Uterus (tissue), 4 donors: ENCODE measurements around the gene LETMD1. TPM values are rescaled to one million over a fixed set of nuclear protein-coding genes. Genes with fewer than 3 reads are reported as not detected.

Experiments
- DNase-seq, 2 donors: peaks; one replicate each; pipeline ENCODE4 v3.0.0-alpha.2; 2019 to 2020
- H3K27ac ChIP-seq, 2 donors: fragments of 200-600 bp; sonication (generic); 1 replicate in 1 of 2; 2 replicates in 1 of 2; pipeline ENCODE4 v1.5.1; 2016 to 2018
- H3K27me3 ChIP-seq, 2 donors: fragments of 200-600 bp; sonication (generic); one replicate each; pipeline ENCODE4 v1.5.1; 2018 to 2019; ENCODE audit warnings: control low read depth in 1 of 2
- H3K36me3 ChIP-seq, 2 donors: fragments of 200-600 bp; sonication (generic); one replicate each; pipeline ENCODE4 v1.5.1; 2019; ENCODE audit warnings: control low read depth in 1 of 2
- H3K4me1 ChIP-seq, 2 donors: fragments of 200-600 bp; sonication (generic); one replicate each; pipeline ENCODE4 v1.5.1; 2018 to 2019; ENCODE audit warnings: control low read depth in 1 of 2
- H3K4me3 ChIP-seq, 2 donors: fragments of 200-600 bp; sonication (generic); 1 replicate in 1 of 2; 2 replicates in 1 of 2; pipeline ENCODE4 v1.5.1; 2018 to 2019; ENCODE audit warnings: mild to moderate bottlenecking in 1 of 2
- H3K9me3 ChIP-seq, 2 donors: fragments of 200-600 bp; sonication (generic); one replicate each; pipeline ENCODE4 v1.5.1; 2019; ENCODE audit warnings: control low read depth in 1 of 2
- CTCF ChIP-seq, 4 experiments: fragments of 200-600 bp in 2 of 4; fragments of 450-650 bp in 2 of 4; sonication (generic) in 2 of 4; IDR thresholded peaks; one replicate each; pipeline ENCODE4 v1.5.1; 2016 to 2019; ENCODE audit warnings: antibody characterized with exemption in 4 of 4, mild to moderate bottlenecking in 2 of 4, moderate library complexity in 1 of 4
- POLR2A ChIP-seq, 2 donors: fragments of 450-650 bp; IDR thresholded peaks; one replicate each; pipeline ENCODE4 v1.6.1; 2016; ENCODE audit warnings: antibody characterized with exemption in 2 of 2, mild to moderate bottlenecking in 1 of 2, moderate library complexity in 1 of 2
- intact Hi-C: fragments of 100-400 bp; cut with DNase I; formaldehyde crosslinking; loops from one replicate; pipeline ENCODE4 v1.15.1; 2023; ENCODE audit warnings: low total_unique reads
- total RNA-seq, 4 donors: library from RNA; depleted of rRNA in 3 of 4; stranded (reverse); fragments of >200 nt in 3 of 4; gene quantifications; one replicate each; pipeline versions ENCODE4 v1.1.0 to v1.2.4, GENCODE V29; 2014 to 2023
- donor health status: DM: yes; HTN: yes; CAD: no.

Gene LETMD1
- total RNA-seq, 4 donors from 2014 or later = 45.9 to 81.5 (median 61.5) TPM

GRCh38 chr12:51082561-51083125 is 34.5 kb downstream of the LETMD1 start:
- H3K27ac ChIP-seq = peak overlapping the region; percentile 82 to 90
- intact Hi-C loops = no loop called here
- DNase-seq = peak in 1 of 2 donors; percentile 19

GRCh38 chr12:51083126-51083833 is 35.2 kb downstream of the LETMD1 start, which contains the start of gene CSRNP2:
CSRNP2 (minus strand) TSS chr12:51083596; CDS start chr12:51076561, 7,035 bp downstream.
- H3K4me1 ChIP-seq = no peaks in the 10 kb centered on the region
- H3K27ac ChIP-seq = peak within 1 kb of the TSS; percentile 82 to 90
- H3K27me3 ChIP-seq = no peaks in the 10 kb centered on the region
- TF ChIP-seq POLR2A (IDR thresholded peaks at IDR 0.05) (peak; percentile 99 to 100), CTCF (IDR thresholded peaks at IDR 0.05) (peak in 2 of 4 experiments; percentile 29 to 40)
- no peaks in the 10 kb centered on the region for H3K36me3 ChIP-seq
- intact Hi-C loops = no loop called here
- peak within 1 kb of the TSS; percentile 52 to 69 for H3K4me3 ChIP-seq
- H3K9me3 ChIP-seq = no peaks in the 10 kb centered on the region
- peak; percentile 96 to 97 for DNase-seq

More at GRCh38 chr12:51082561-51083125, 34.5 kb downstream of the LETMD1 start:
- Histone ChIP-seq H3K9me3 (no peaks in the 10 kb centered on the region), H3K4me1 (no peaks in the 10 kb centered on the region), H3K36me3 (no peaks in the 10 kb centered on the region), H3K4me3 (peak overlapping the region; percentile 52 to 69), H3K27me3 (no peaks in the 10 kb centered on the region)
- no peak for TF ChIP-seq POLR2A (IDR thresholded peaks at IDR 0.05)
- no peak for TF ChIP-seq CTCF (IDR thresholded peaks at IDR 0.05)

- no peak for DNase-seq
- Histone ChIP-seq H3K27ac (no peak overlapping the region), H3K4me1 (no peaks in the 10 kb centered on the region), H3K27me3 (no peaks in the 10 kb centered on the region), H3K9me3 (no peaks in the 10 kb centered on the region), H3K36me3 (no peaks in the 10 kb centered on the region), H3K4me3 (no peak overlapping the region)
- intact Hi-C loops = loop anchor here (5.0 kb wide), 1 partner anchor 38 kb away; the partner anchor contains the start of gene LETMD1
- no peak for TF ChIP-seq CTCF (IDR thresholded peaks at IDR 0.05)
- no peak for TF ChIP-seq POLR2A (IDR thresholded peaks at IDR 0.05)
Observed at GRCh38 chr12:51085757-51086156, 37.6 kb downstream of the LETMD1 start.

- Histone ChIP-seq H3K27ac (no peak overlapping the region), H3K36me3 (no peaks in the 10 kb centered on the region), H3K9me3 (no peaks in the 10 kb centered on the region), H3K27me3 (no peaks in the 10 kb centered on the region), H3K4me1 (no peaks in the 10 kb centered on the region), H3K4me3 (no peak overlapping the region)
- TF ChIP-seq POLR2A (IDR thresholded peaks at IDR 0.05) (no peak), CTCF (IDR thresholded peaks at IDR 0.05) (no peak)
- intact Hi-C loops = loop anchor here (5.0 kb wide), 1 partner anchor 40 kb away; the partner anchor contains the start of gene LETMD1
- DNase-seq = no peak
Observed at GRCh38 chr12:51086933-51087332, 38.8 kb downstream of the LETMD1 start.

- H3K9me3 ChIP-seq = no peaks in the 10 kb centered on the region
- no peak overlapping the region for H3K27ac ChIP-seq
- no peaks in the 10 kb centered on the region for H3K27me3 ChIP-seq
- intact Hi-C loops = loop anchor here (5.0 kb wide), 1 partner anchor 41 kb away; the partner anchor contains the start of gene LETMD1
- no peak for TF ChIP-seq CTCF (IDR thresholded peaks at IDR 0.05)
- TF ChIP-seq POLR2A (IDR thresholded peaks at IDR 0.05) = no peak
- H3K36me3 ChIP-seq = no peaks in the 10 kb centered on the region
- DNase-seq = no peak
- H3K4me3 ChIP-seq = no peak overlapping the region
- no peaks in the 10 kb centered on the region for H3K4me1 ChIP-seq
Observed at GRCh38 chr12:51087818-51088217, 39.7 kb downstream of the LETMD1 start.
